ENCODE results near the gene OTUD5. TPM values are rescaled to one million over a fixed set of nuclear protein-coding genes. Genes with fewer than 3 reads are reported as not detected.
A peak's percentile ranks its signal among the peaks of the same experiment; 100 is the strongest.

The OTUD5 gene
- total RNA-seq, 1 donor from 2014 or later, result 18.4 TPM

DNA sequence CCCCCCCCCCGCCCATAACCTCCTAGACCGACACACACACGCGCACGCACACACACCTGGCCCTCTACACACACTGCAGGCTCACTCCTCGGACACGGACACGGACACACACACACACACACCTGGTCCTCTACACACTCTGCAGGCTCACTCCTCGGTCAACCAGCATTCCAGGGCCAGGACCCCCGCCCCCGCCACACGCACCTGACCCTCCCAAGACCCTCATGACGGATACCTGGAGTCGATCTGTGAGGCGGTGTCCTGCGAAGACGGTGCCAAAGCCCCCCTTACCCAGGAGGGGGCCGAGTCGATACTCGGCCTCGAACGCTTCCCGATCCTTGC is 39.1 kb downstream of the OTUD5 start:
- Histone ChIP-seq H3K4me3 (ENCODE audit: low read depth, low read length) (peak overlapping the region; percentile 56), H3K27me3 (ENCODE audit: control insufficient read depth, insufficient read depth, low read length) (no peaks in the 10 kb centered on the region), H3K36me3 (ENCODE audit: control insufficient read depth, insufficient read depth, low read length) (peaks cover 4% of the 10 kb centered on the region)
- TF ChIP-seq, protein P1, sequence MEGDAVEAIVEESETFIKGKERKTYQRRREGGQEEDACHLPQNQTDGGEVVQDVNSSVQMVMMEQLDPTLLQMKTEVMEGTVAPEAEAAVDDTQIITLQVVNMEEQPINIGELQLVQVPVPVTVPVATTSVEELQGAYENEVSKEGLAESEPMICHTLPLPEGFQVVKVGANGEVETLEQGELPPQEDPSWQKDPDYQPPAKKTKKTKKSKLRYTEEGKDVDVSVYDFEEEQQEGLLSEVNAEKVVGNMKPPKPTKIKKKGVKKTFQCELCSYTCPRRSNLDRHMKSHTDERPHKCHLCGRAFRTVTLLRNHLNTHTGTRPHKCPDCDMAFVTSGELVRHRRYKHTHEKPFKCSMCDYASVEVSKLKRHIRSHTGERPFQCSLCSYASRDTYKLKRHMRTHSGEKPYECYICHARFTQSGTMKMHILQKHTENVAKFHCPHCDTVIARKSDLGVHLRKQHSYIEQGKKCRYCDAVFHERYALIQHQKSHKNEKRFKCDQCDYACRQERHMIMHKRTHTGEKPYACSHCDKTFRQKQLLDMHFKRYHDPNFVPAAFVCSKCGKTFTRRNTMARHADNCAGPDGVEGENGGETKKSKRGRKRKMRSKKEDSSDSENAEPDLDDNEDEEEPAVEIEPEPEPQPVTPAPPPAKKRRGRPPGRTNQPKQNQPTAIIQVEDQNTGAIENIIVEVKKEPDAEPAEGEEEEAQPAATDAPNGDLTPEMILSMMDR (IDR thresholded peaks at IDR 0.05; ENCODE audit: insufficient read depth, low read length, severe bottlenecking), result no peak
- DNase-seq (ENCODE audit: low read depth), result no peak
- FAIRE-seq, result no peak

DNA sequence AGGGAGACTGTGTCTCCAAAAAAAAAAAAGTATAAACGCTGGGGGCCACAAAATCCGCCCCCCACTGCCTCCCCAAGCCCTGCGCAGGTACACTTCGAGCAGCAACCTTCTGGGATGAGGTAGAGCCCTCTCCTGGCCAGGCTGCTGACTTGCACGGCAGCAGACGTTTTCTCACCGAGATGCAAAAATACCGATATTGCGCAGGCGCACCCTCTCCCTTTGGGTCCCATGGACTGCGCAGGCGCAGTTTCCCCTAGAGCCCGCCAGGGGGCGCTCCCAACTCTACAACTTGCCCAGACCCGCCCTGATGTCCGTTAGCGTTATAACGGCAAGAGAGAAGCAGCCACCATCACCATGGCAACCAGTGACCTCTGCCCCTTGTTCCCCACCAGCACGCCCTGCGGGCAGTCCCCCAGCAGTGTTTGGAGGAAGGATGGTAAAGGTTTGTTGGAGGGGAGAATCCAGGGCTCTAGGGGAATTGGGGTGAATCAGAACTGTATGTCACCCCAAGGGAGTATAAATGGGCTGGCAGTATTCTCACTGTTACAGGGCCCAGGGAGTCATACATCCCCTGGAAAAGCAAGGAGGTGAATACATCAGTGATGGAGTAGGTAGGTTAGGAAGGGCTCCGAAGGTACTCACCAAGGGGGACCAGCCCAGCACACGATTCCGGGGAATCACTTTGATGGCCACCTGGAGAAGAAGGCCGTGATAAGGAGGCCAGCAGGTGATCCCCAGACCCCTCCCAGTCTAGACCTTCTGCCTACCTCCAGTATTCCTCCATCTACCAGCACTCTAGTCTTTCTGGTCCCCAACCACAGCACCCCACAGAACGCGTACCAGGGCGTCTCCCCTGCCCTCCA is 40.0 kb downstream of the OTUD5 start:
- peak overlapping the region; percentile 56 for H3K4me3 ChIP-seq (ENCODE audit: low read depth, low read length)
- TF ChIP-seq, protein P1 (IDR thresholded peaks at IDR 0.05; ENCODE audit: insufficient read depth, low read length, severe bottlenecking), result peak; percentile 89
- no peak for FAIRE-seq

GRCh38 chrX:48914593-48915493 is 42.6 kb downstream of the OTUD5 start:
- H3K36me3 ChIP-seq (ENCODE audit: control insufficient read depth, insufficient read depth, low read length), result peaks cover 3% of the 10 kb centered on the region
- no peaks in the 10 kb centered on the region for H3K27me3 ChIP-seq (ENCODE audit: control insufficient read depth, insufficient read depth, low read length)
- no peak for FAIRE-seq
- H3K4me3 ChIP-seq (ENCODE audit: low read depth, low read length), result no peak overlapping the region
- no peak for DNase-seq (ENCODE audit: low read depth)
- TF ChIP-seq, protein P1 (IDR thresholded peaks at IDR 0.05; ENCODE audit: insufficient read depth, low read length, severe bottlenecking), result no peak

More for the DNA sequence above, 40.0 kb downstream of the OTUD5 start:
- peak; percentile 79 for DNase-seq (ENCODE audit: low read depth)
- Histone ChIP-seq H3K36me3 (ENCODE audit: control insufficient read depth, insufficient read depth, low read length) (peaks cover 3% of the 10 kb centered on the region), H3K27me3 (ENCODE audit: control insufficient read depth, insufficient read depth, low read length) (no peaks in the 10 kb centered on the region)

- DNase-seq (ENCODE audit: low read depth), result no peak
These were observed 43.6 kb downstream of the OTUD5 start for GRCh38 chrX:48913605-48914366.

More at GRCh38 chrX:48913605-48914366, 43.6 kb downstream of the OTUD5 start:
- Histone ChIP-seq H3K36me3 (ENCODE audit: control insufficient read depth, insufficient read depth, low read length) (peaks cover 3% of the 10 kb centered on the region), H3K4me3 (ENCODE audit: low read depth, low read length) (no peak overlapping the region), H3K27me3 (ENCODE audit: control insufficient read depth, insufficient read depth, low read length) (no peaks in the 10 kb centered on the region)
- FAIRE-seq, result no peak
- TF ChIP-seq, protein P1 (IDR thresholded peaks at IDR 0.05; ENCODE audit: insufficient read depth, low read length, severe bottlenecking), result no peak

Data from bronchial epithelial cell (primary cell).